ENCODE data around the gene VGLL4. TPM values are rescaled to one million over a fixed set of nuclear protein-coding genes. Genes with fewer than 3 reads are reported as not detected.

VGLL4 gene
- total RNA-seq, 1 donor from 2014 or later: 146 TPM

DNA sequence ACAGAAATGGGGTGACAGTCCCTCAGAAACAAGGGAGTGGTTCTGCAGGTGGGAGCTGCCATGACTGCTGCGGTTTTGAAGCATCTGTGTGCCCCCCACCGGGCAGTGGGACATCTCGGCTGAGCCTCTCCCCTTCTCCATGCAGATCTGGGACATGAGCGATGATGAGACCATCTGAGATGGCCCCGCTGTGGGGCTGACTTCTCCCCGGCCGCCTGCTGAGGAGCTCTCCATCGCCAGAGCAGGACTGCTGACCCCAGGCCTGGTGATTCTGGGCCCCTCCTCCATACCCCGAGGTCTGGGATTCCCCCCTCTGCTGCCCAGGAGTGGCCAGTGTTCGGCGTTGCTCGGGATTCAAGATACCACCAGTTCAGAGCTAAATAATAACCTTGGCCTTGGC lies 89.0 kb downstream of the VGLL4 start:
- no peak overlapping the region for H3K4me3 ChIP-seq

DNA sequence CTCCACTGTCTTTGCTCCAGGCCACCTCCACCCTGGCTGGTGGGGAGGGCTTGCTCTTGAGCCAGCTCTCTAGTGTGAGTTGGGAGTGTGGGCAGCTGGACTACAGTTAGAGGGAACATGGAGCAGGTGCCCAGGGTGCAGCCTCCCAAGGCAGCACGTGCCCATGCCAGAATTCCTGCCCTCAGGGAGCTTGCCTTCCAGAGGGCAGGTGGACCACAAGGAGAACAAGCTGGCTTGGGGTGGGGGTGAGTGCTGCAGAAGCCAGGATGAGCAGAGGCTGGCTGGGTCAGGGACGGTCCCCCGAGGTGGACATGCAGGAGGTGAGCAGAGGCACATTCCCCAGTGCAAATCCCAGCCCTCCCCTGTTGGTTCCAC lies 89.5 kb downstream of the VGLL4 start:
- intact Hi-C loops (cut with DNase I): loop anchor here (5.0 kb wide), 1 partner anchor 37 kb away; no protein-coding TSS in a partner anchor
- Histone ChIP-seq H3K36me3 (peaks cover 9 to 10% of the 10 kb centered on the region in 2 donors), H3K4me1 (peaks cover 25 to 56% of the 10 kb centered on the region in 2 donors), H3K9me3 (no peaks in the 10 kb centered on the region), H3K4me3 (no peak overlapping the region), H3K27ac (peak overlapping the region; percentile 71 to 90), H3K27me3 (no peaks in the 10 kb centered on the region)
- no peak for TF ChIP-seq CTCF (IDR thresholded peaks at IDR 0.05)
- no peak for DNase-seq (ENCODE audit: low spot score in 2 of 2)

More for the DNA sequence above, 89.0 kb downstream of the VGLL4 start:
- Histone ChIP-seq H3K27ac (peak overlapping the region; percentile 71 to 90), H3K4me1 (peaks cover 25 to 61% of the 10 kb centered on the region in 2 donors), H3K9me3 (no peaks in the 10 kb centered on the region), H3K27me3 (no peaks in the 10 kb centered on the region), H3K36me3 (peaks cover 10 to 13% of the 10 kb centered on the region in 2 donors)
- no peak for DNase-seq (ENCODE audit: low spot score in 2 of 2)
- no peak for TF ChIP-seq CTCF (IDR thresholded peaks at IDR 0.05)
- intact Hi-C loops (cut with DNase I): loop anchor here (5.0 kb wide), 1 partner anchor 37 kb away; no protein-coding TSS in a partner anchor

- TF ChIP-seq CTCF (IDR thresholded peaks at IDR 0.05): no peak
- no peak overlapping the region for H3K4me3 ChIP-seq
- H3K9me3 ChIP-seq: no peaks in the 10 kb centered on the region
- peak; percentile 36 to 92 for DNase-seq (ENCODE audit: low spot score in 2 of 2)
- intact Hi-C loops (cut with DNase I): loop anchor here (5.0 kb wide), 1 partner anchor 36 kb away; no protein-coding TSS in a partner anchor
- H3K36me3 ChIP-seq: peaks cover 3 to 5% of the 10 kb centered on the region in 2 donors
- H3K4me1 ChIP-seq: peaks cover 25 to 50% of the 10 kb centered on the region in 2 donors
- no peaks in the 10 kb centered on the region for H3K27me3 ChIP-seq
- peak overlapping the region; percentile 71 to 90 for H3K27ac ChIP-seq
Observed at GRCh38 chr3:11553436-11554235, 90.1 kb downstream of the VGLL4 start.

GRCh38 chr3:11552289-11553264 lies 91.1 kb downstream of the VGLL4 start:
- H3K27me3 ChIP-seq: no peaks in the 10 kb centered on the region
- no peak for TF ChIP-seq CTCF (IDR thresholded peaks at IDR 0.05)
- intact Hi-C loops (cut with DNase I): loop anchor here (5.0 kb wide), 1 partner anchor 35 kb away; no protein-coding TSS in a partner anchor
- no peak for DNase-seq (ENCODE audit: low spot score in 2 of 2)
- no peak overlapping the region for H3K4me3 ChIP-seq
- no peaks in the 10 kb centered on the region for H3K36me3 ChIP-seq
- H3K4me1 ChIP-seq: peaks cover 25 to 40% of the 10 kb centered on the region in 2 donors
- peak overlapping the region; percentile 71 to 90 for H3K27ac ChIP-seq
- H3K9me3 ChIP-seq: no peaks in the 10 kb centered on the region

GRCh38 chr3:11551036-11551435 lies 92.7 kb downstream of the VGLL4 start:
- Histone ChIP-seq H3K27ac (peak overlapping the region; percentile 8 to 14), H3K9me3 (no peaks in the 10 kb centered on the region), H3K4me3 (no peak overlapping the region), H3K4me1 (peaks cover 18 to 24% of the 10 kb centered on the region in 2 donors), H3K36me3 (no peaks in the 10 kb centered on the region), H3K27me3 (no peaks in the 10 kb centered on the region)
- no peak for TF ChIP-seq CTCF (IDR thresholded peaks at IDR 0.05)
- intact Hi-C loops (cut with DNase I): loop anchor here (5.0 kb wide), 1 partner anchor 34 kb away; no protein-coding TSS in a partner anchor
- DNase-seq (ENCODE audit: low spot score in 2 of 2): no peak

All from ascending aorta (tissue), 2 donors.